Omental fat pad (tissue), 4 donors: ENCODE data around the gene FAAH. TPM values are rescaled to one million over a fixed set of nuclear protein-coding genes. Genes with fewer than 3 reads are reported as not detected.

Experiments
- ATAC-seq: fragments of 150-250 bp; one replicate; pipeline ENCODE4 v1.9.1; 2016; ENCODE audit warnings: mild to moderate bottlenecking, moderate library complexity; ENCODE audit not compliant: low FRiP score
- DNase-seq: peaks from one replicate; pipeline ENCODE4 v3.0.0-alpha.2; 2019; ENCODE audit warnings: low spot score
- CTCF ChIP-seq, 3 donors: fragments of 450-650 bp; IDR thresholded peaks; one replicate each; pipeline ENCODE4 v1.5.1; 2016 to 2017; ENCODE audit warnings: antibody characterized with exemption in 3 of 3, mild to moderate bottlenecking in 3 of 3, moderate library complexity in 2 of 3
- total RNA-seq, 4 donors: library from RNA; depleted of rRNA; stranded (reverse); fragments of >200 nt; gene quantifications; one replicate each; pipeline ENCODE4 v1.1.0, GENCODE V29; 2016

FAAH gene
- total RNA-seq, 4 donors from 2014 or later = 11.5 to 36.4 (median 20.3) TPM

- no peak for DNase-seq
- no peak for TF ChIP-seq CTCF (IDR thresholded peaks at IDR 0.05)
- no peak for ATAC-seq
These were observed 11.6 kb downstream of the FAAH start for GRCh38 chr1:46405724-46406123.

GRCh38 chr1:46406881-46407608 is 12.9 kb downstream of the FAAH start:
- no peak for TF ChIP-seq CTCF (IDR thresholded peaks at IDR 0.05)
- ATAC-seq (no peak), DNase-seq (no peak)

- DNase-seq = no peak
- no peak for TF ChIP-seq CTCF (IDR thresholded peaks at IDR 0.05)
- no peak for ATAC-seq
These were observed 13.5 kb downstream of the FAAH start for GRCh38 chr1:46407636-46408035.

GRCh38 chr1:46408356-46409062 is 14.4 kb downstream of the FAAH start:
- DNase-seq = no peak
- no peak for ATAC-seq
- TF ChIP-seq CTCF (IDR thresholded peaks at IDR 0.05) = no peak

GRCh38 chr1:46409063-46409372 is 14.9 kb downstream of the FAAH start:
- TF ChIP-seq CTCF (IDR thresholded peaks at IDR 0.05) = no peak
- ATAC-seq (no peak), DNase-seq (no peak)

- TF ChIP-seq CTCF (IDR thresholded peaks at IDR 0.05) = no peak
- ATAC-seq = no peak
- DNase-seq = no peak
These were observed 16.3 kb downstream of the FAAH start for GRCh38 chr1:46410156-46411009.
